GM10248 (cell line): ENCODE data around the gene LMF1.

Experiments
- CTCF ChIA-PET: fragments of 300-600 bp; sonication (Branson Sonifier 250); formaldehyde crosslinking; extraction: SDS; loops from one replicate; lab custom pipeline; 2021; ENCODE audit warnings: antibody characterized with exemption; lab: Yijun Ruan, JAX
- POLR2A ChIA-PET: fragments of 350-650 bp; sonication (Branson Sonifier 250); formaldehyde crosslinking; extraction: SDS; loops from one replicate; lab custom pipeline; 2020; ENCODE audit warnings: antibody characterized with exemption; lab: Yijun Ruan, JAX
- DNase-seq: peaks from one replicate; pipeline ENCODE4 v3.0.0; 2012; ENCODE audit errors: extremely low spot score
- CTCF ChIP-seq: IDR thresholded peaks from 2 replicates; pipeline ENCODE4 v1.5.1; 2012; ENCODE audit warnings: mild to moderate bottlenecking, low read depth; ENCODE audit errors: extremely low read depth, missing control alignments, control extremely low read depth

LMF1 gene

GRCh38 chr16:814974-815373, 155.8 kb downstream of the LMF1 start:
- TF ChIP-seq CTCF: no peak
- no peak for DNase-seq
- ChIA-PET CTCF (no interaction called here), POLR2A (no interaction called here)

- POLR2A ChIA-PET: no interaction called here
- no peak for TF ChIP-seq CTCF
- DNase-seq: no peak
- CTCF ChIA-PET: no interaction called here
Observed at GRCh38 chr16:813916-814412, 156.8 kb downstream of the LMF1 start.

GRCh38 chr16:813204-813915, 157.4 kb downstream of the LMF1 start:
- peak; percentile 61 for TF ChIP-seq CTCF
- peak; percentile 76 for DNase-seq
- ChIA-PET POLR2A (no interaction called here), CTCF (no interaction called here)

- CTCF ChIA-PET: no interaction called here
- DNase-seq: no peak
- POLR2A ChIA-PET: no interaction called here
- TF ChIP-seq CTCF: no peak
Observed at GRCh38 chr16:808085-808386, 162.7 kb downstream of the LMF1 start.

- ChIA-PET POLR2A (interaction anchor here (0.6 to 0.8 kb wide), 2 partner anchors 20 to 315 kb away, joined by 3 to 5 read pairs; partner anchors contain the start of gene RPUSD1), CTCF (no interaction called here)
- peak; percentile 99 for DNase-seq
- no peak for TF ChIP-seq CTCF
Observed at GRCh38 chr16:807347-808084, 163.3 kb downstream of the LMF1 start.

GRCh38 chr16:805474-805873, 165.3 kb downstream of the LMF1 start:
- DNase-seq: no peak
- CTCF ChIA-PET: interaction anchor here (1.3 kb wide), 1 partner anchor 20 kb away, joined by 4 read pairs; no protein-coding TSS in a partner anchor
- POLR2A ChIA-PET: no interaction called here

More at GRCh38 chr16:805474-805873, 165.3 kb downstream of the LMF1 start:
- no peak for TF ChIP-seq CTCF
